ENCODE results near the gene SYNM.

- TF ChIP-seq TAF1 (IDR thresholded peaks at IDR 0.05; ENCODE audit: borderline replicate concordance, low read depth, low read length), result no peak
- TF ChIP-seq POLR2A (IDR thresholded peaks at IDR 0.05; ENCODE audit: low read depth, low read length), result no peak
- TF ChIP-seq POLR2AphosphoS5 (IDR thresholded peaks at IDR 0.05; ENCODE audit: low read depth, low read length), result no peak
Measured at GRCh38 chr15:99169769-99170311, 65.0 kb downstream of the SYNM start.
